AG10803 (cell line): Measurements from ENCODE around the gene HEATR5A.
"Not testable (repeated sequence)": the region's sequence is repeated elsewhere in the genome, so short reads cannot be mapped to it uniquely, and the experiment has no call there.

ENCODE experiments used
- DNase-seq: peaks from one replicate; pipeline ENCODE4 v3.0.0; 2010; ENCODE audit warnings: low read depth
- H3K4me3 ChIP-seq: 2 replicates; pipeline ENCODE4 v1.5.1; 2011; ENCODE audit warnings: mild to moderate bottlenecking, low read length, control low read depth
- CTCF ChIP-seq: conservative IDR thresholded peaks from 2 replicates; pipeline ENCODE4 v1.5.1; 2011; ENCODE audit warnings: mild to moderate bottlenecking, low read length, control low read depth, inconsistent platforms

HEATR5A gene

GRCh38 chr14:31371646-31372045, 48.7 kb downstream of the HEATR5A start:
- H3K4me3 ChIP-seq: no peak overlapping the region
- no peak for TF ChIP-seq CTCF
- DNase-seq: no peak

- no peak for TF ChIP-seq CTCF
- no peak overlapping the region for H3K4me3 ChIP-seq
- DNase-seq: no peak
Measured at GRCh38 chr14:31363331-31364073, 56.8 kb downstream of the HEATR5A start.

- DNase-seq: no peak
- H3K4me3 ChIP-seq: no peak overlapping the region
- TF ChIP-seq CTCF: no peak
Measured at GRCh38 chr14:31362746-31363145, 57.6 kb downstream of the HEATR5A start.

GRCh38 chr14:31361761-31362160, 58.6 kb downstream of the HEATR5A start:
- not testable (repeated sequence) for H3K4me3 ChIP-seq, DNase-seq

GRCh38 chr14:31360919-31361662, 59.3 kb downstream of the HEATR5A start:
- TF ChIP-seq CTCF: no peak
- peak; percentile 75 for DNase-seq

GRCh38 chr14:31357279-31357678, 63.1 kb downstream of the HEATR5A start:
- H3K4me3 ChIP-seq: no peak overlapping the region
- TF ChIP-seq CTCF: no peak
- no peak for DNase-seq

More at GRCh38 chr14:31360919-31361662, 59.3 kb downstream of the HEATR5A start:
- no peak overlapping the region for H3K4me3 ChIP-seq

GRCh38 chr14:31346097-31346496, 74.3 kb downstream of the HEATR5A start:
- no peak for TF ChIP-seq CTCF

More at GRCh38 chr14:31346097-31346496, 74.3 kb downstream of the HEATR5A start:
- H3K4me3 ChIP-seq: no peak overlapping the region
- DNase-seq: no peak
